HepG2 (cell line): Measurements from ENCODE around the gene FABP1. TPM values are rescaled to one million over a fixed set of nuclear protein-coding genes. Genes with fewer than 3 reads are reported as not detected.
A peak's percentile ranks its signal among the peaks of the same experiment; 100 is the strongest.

Experiments used
- ATAC-seq: fragments of 200-7000 bp; cut with Tn5 transposase; 3 replicates; pipeline ENCODE4 v1.9.1; 2020; ENCODE audit warnings: mild to moderate bottlenecking, moderate library complexity
- BruUV-seq: library from RNA; stranded (reverse); fragments of 400-500 nt; replicated peaks from 2 replicates; lab custom pipeline; 2021; lab: Mats Ljungman, UMichigan
- CTCF ChIA-PET: fragments of 300-600 bp; formaldehyde crosslinking; extraction: SDS; loops from one replicate; lab custom pipeline; 2021; ENCODE audit warnings: low total read pairs, inconsistent platforms, low intra/inter-chr PET ratio; lab: Yijun Ruan, JAX
- POLR2A ChIA-PET: fragments of 350-600 bp; sonication (Branson Sonifier 250); formaldehyde crosslinking; loops from one replicate; lab custom pipeline; 2020; ENCODE audit warnings: antibody characterized with exemption, inconsistent platforms; lab: Yijun Ruan, JAX
- DNase-seq: peaks from one replicate; pipeline ENCODE4 v3.0.0-alpha.2; 2015; ENCODE audit warnings: low spot score
- FAIRE-seq: peaks from 3 replicates; lab custom pipeline; 2011; peaks lifted over from hg19 to GRCh38; lab: Jason Lieb, UNC
- H2AFZ ChIP-seq: one replicate; pipeline ENCODE4 v1.6.1; 2011; ENCODE audit warnings: low read length, inconsistent platforms
- H3K27ac ChIP-seq: fragments of 300-600 bp; 3 replicates; pipeline ENCODE4 v1.8.0; 2011; ENCODE audit warnings: mixed run types, mild to moderate bottlenecking, mixed read lengths, low read length, inconsistent platforms; ENCODE audit not compliant: insufficient read depth; ENCODE audit errors: extremely low read length
- H3K27me3 ChIP-seq, 2 experiments: fragments of 200-600 bp in 1 of 2; 2 replicates in 1 of 2; 3 replicates in 1 of 2; pipeline versions ENCODE4 v1.6.0 to v1.8.0; 2011; ENCODE audit warnings: low read length in 2 of 2, mild to moderate bottlenecking in 2 of 2, moderate library complexity in 2 of 2, inconsistent platforms in 1 of 2; ENCODE audit not compliant: insufficient read depth in 2 of 2, control insufficient read depth in 1 of 2
- H3K36me3 ChIP-seq, 2 experiments: fragments of 200-600 bp in 1 of 2; replicated peaks in 1 of 2; 2 replicates in 1 of 2; 3 replicates in 1 of 2; pipeline versions ENCODE4 v1.5.1 to v1.8.0; 2011; ENCODE audit warnings: low read length in 2 of 2, inconsistent platforms in 1 of 2; ENCODE audit not compliant: insufficient read depth in 2 of 2, control insufficient read depth in 1 of 2
- H3K4me1 ChIP-seq: 2 replicates; pipeline ENCODE4 v1.5.1; 2012; ENCODE audit warnings: low read length, inconsistent platforms; ENCODE audit not compliant: insufficient read depth
- H3K4me2 ChIP-seq: 2 replicates; pipeline ENCODE4 v1.6.0; 2011; ENCODE audit warnings: low read depth, low read length, inconsistent platforms
- H3K4me3 ChIP-seq, 3 experiments: fragments of 200-600 bp in 1 of 3; sonication (generic), shearing (Covaris generic) in 1 of 3; replicated peaks in 1 of 3; 2 replicates each; pipeline ENCODE4 v1.5.1; 2011 to 2016; ENCODE audit warnings: low read length in 3 of 3, inconsistent platforms in 2 of 3, low read depth in 2 of 3, mild to moderate bottlenecking in 2 of 3, control low read depth in 1 of 3, mixed read lengths in 1 of 3; ENCODE audit not compliant: insufficient read depth in 1 of 3
- H3K79me2 ChIP-seq: one replicate; pipeline ENCODE4 v1.6.1; 2011; ENCODE audit warnings: low read length, inconsistent platforms; ENCODE audit not compliant: insufficient read depth
- H3K9ac ChIP-seq: 2 replicates; pipeline ENCODE4 v1.6.0; 2011; ENCODE audit warnings: mild to moderate bottlenecking, low read depth, low read length, inconsistent platforms; ENCODE audit not compliant: insufficient read depth
- H3K9me3 ChIP-seq: 2 replicates; pipeline ENCODE4 v1.5.1; 2012; ENCODE audit warnings: mild to moderate bottlenecking, low read length
- H4K20me1 ChIP-seq: 2 replicates; pipeline ENCODE4 v1.6.0; 2011; ENCODE audit warnings: inconsistent platforms, mild to moderate bottlenecking, low read length, moderate library complexity; ENCODE audit not compliant: insufficient read depth
- ARHGAP35 ChIP-seq: sonication (generic); formaldehyde crosslinking; IDR thresholded peaks from 2 replicates; pipeline ENCODE4 v1.9.0; 2022; ENCODE audit warnings: mild to moderate bottlenecking, inconsistent platforms, moderate library complexity, missing genetic modification reagents, borderline replicate concordance
- CBFB ChIP-seq: sonication (generic); formaldehyde crosslinking; IDR thresholded peaks from 2 replicates; pipeline ENCODE4 v1.4.0; 2020; ENCODE audit warnings: missing genetic modification reagents
- CENPX ChIP-seq: sonication (generic); formaldehyde crosslinking; IDR thresholded peaks from 2 replicates; pipeline ENCODE4 v1.9.0; 2021; ENCODE audit warnings: mild to moderate bottlenecking, missing genetic modification reagents, moderate library complexity
- CHD2 ChIP-seq: IDR thresholded peaks from 2 replicates; pipeline ENCODE4 v1.6.1; 2011; ENCODE audit warnings: low read depth, low read length, improper control_type of control experiment
- PATZ1 ChIP-seq: sonication (generic); formaldehyde crosslinking; IDR thresholded peaks from 2 replicates; pipeline ENCODE4 v1.4.0; 2020; ENCODE audit warnings: missing genetic modification reagents
- POLR2G ChIP-seq: fragments of 200-400 bp; formaldehyde crosslinking; IDR thresholded peaks from 2 replicates; pipeline ENCODE4 v1.6.1; 2018; ENCODE audit warnings: mild to moderate bottlenecking, low read depth, low read length, moderate library complexity
- RBFOX2 ChIP-seq: fragments of 200-400 bp; formaldehyde crosslinking; IDR thresholded peaks from 2 replicates; pipeline ENCODE4 v1.6.1; 2017; ENCODE audit warnings: low read depth, mild to moderate bottlenecking, low read length
- RFX3 ChIP-seq: IDR thresholded peaks from 2 replicates; pipeline ENCODE4 v1.6.1; 2016; ENCODE audit warnings: missing biosample characterization, missing genetic modification reagents
- THAP8 ChIP-seq: sonication (generic); formaldehyde crosslinking; IDR thresholded peaks from 2 replicates; pipeline ENCODE4 v1.5.1; 2020; ENCODE audit warnings: missing genetic modification reagents, mild to moderate bottlenecking, borderline replicate concordance
- ZNF251 ChIP-seq: sonication (generic); formaldehyde crosslinking; IDR thresholded peaks from 2 replicates; pipeline ENCODE4 v1.9.0; 2021; ENCODE audit warnings: mild to moderate bottlenecking, missing genetic modification reagents
- ZNF263 ChIP-seq: sonication (generic); formaldehyde crosslinking; IDR thresholded peaks from 2 replicates; pipeline ENCODE4 v1.4.0; 2020; ENCODE audit warnings: missing genetic modification reagents
- ZNF281 ChIP-seq: sonication (generic); formaldehyde crosslinking; IDR thresholded peaks from 2 replicates; pipeline ENCODE4 v1.4.0; 2020; ENCODE audit warnings: missing genetic modification reagents, borderline replicate concordance
- ZNF446 ChIP-seq: sonication (generic); formaldehyde crosslinking; IDR thresholded peaks from 2 replicates; pipeline ENCODE4 v1.5.0; 2020; ENCODE audit warnings: mild to moderate bottlenecking, missing genetic modification reagents
- ZNF550 ChIP-seq: sonication (generic); formaldehyde crosslinking; IDR thresholded peaks from 2 replicates; pipeline ENCODE4 v1.4.0; 2020; ENCODE audit warnings: mild to moderate bottlenecking, missing genetic modification reagents, borderline replicate concordance
- ZNF619 ChIP-seq: sonication (generic); formaldehyde crosslinking; IDR thresholded peaks from 2 replicates; pipeline ENCODE4 v1.4.0; 2020; ENCODE audit warnings: mild to moderate bottlenecking, missing genetic modification reagents
- ZNF709 ChIP-seq: sonication (generic); formaldehyde crosslinking; IDR thresholded peaks from 2 replicates; pipeline ENCODE4 v1.5.0; 2020; ENCODE audit warnings: mild to moderate bottlenecking, missing genetic modification reagents
- WGBS: methylation state at CpG from one replicate; pipeline ENCODE4 v1.1.6; 2017; ENCODE audit warnings: low lambda C conversion rate; 5-methylcytosine and 5-hydroxymethylcytosine counted together
- in situ Hi-C: cut with HindIII; loops from 2 replicates; pipeline ENCODE4 v1.10.0; 2017; ENCODE audit warnings: low pct_unique_long_range_greater_than_20kb; ENCODE audit not compliant: extremely low pct_ligation_motif_present
- intact Hi-C: fragments of 100-400 bp; cut with micrococcal nuclease; formaldehyde crosslinking; loops from one replicate; pipeline ENCODE4 v1.10.0; 2022; ENCODE audit not compliant: unreplicated experiment
- polyA plus RNA-seq, 8 experiments: library from polyadenylated mRNA; depleted of rRNA in 3 of 8; stranded (reverse) in 7 of 8; unstranded in 1 of 8; fragments of >200 nt; fragmentation: Illumina TruSeq in 4 of 8; extraction: Trizol in 4 of 8; gene quantifications; 2 replicates each; pipeline versions ENCODE4 v1.2.1 to v1.2.3, GENCODE V29; 2011 to 2016; ENCODE audit warnings: low read depth in 4 of 8, missing spikeins in 1 of 8, mixed read lengths in 1 of 8; ENCODE audit not compliant: insufficient read depth in 1 of 8
- total RNA-seq, 5 experiments: library from RNA; depleted of rRNA; stranded (reverse); fragments of >200 nt; fragmentation: Illumina TruSeq; extraction: Trizol; gene quantifications; 2 replicates each; pipeline ENCODE4 v1.2.3, GENCODE V29; 2016; ENCODE audit warnings: low read depth in 1 of 5

FABP1 gene
- total and polyA plus RNA-seq, 2 of the 13 experiments (the other 11 are each of a cell fraction or from before 2014, with no cell fraction given), result 644 to 1,608 TPM

GRCh38 chr2:88125344-88125923, 2.4 kb downstream of the FABP1 start (continued):
- no peak for TF ChIP-seq ZNF550 (CRISPR knock-in tag)
- TF ChIP-seq CBFB (CRISPR knock-in tag), result no peak
- peak; percentile 41; the same call in 1 of the 2 replicates for TF ChIP-seq ZNF263
- no peak for TF ChIP-seq CENPX (CRISPR knock-in tag)
- no peak for TF ChIP-seq ZNF619 (CRISPR knock-in tag)
- no peak for TF ChIP-seq RFX3 (CRISPR knock-in tag)
- TF ChIP-seq ARHGAP35 (CRISPR knock-in tag), result no peak
- TF ChIP-seq ZNF446 (CRISPR knock-in tag), result no peak
- peak; percentile 73 for TF ChIP-seq POLR2G
- no peak for TF ChIP-seq ZNF709 (CRISPR knock-in tag)
- no peak for TF ChIP-seq CHD2
- TF ChIP-seq, all 625 proteins: peak for 29

GRCh38 chr2:88123975-88124917, 3.6 kb downstream of the FABP1 start:
- BruUV-seq, result no TSS peak
- Histone ChIP-seq H3K9me3 (no peaks in the 10 kb centered on the region), H2AFZ (no peak overlapping the region), H3K4me3 (peak overlapping the region in 2 of 3 experiments; percentile 1 to 18; a peak in 2 of 6 replicates), H3K79me2 (peaks cover 28% of the 10 kb centered on the region), H3K4me2 (peak overlapping the region; percentile 90), H3K9ac (no peak overlapping the region), H3K27ac (no peak overlapping the region), H4K20me1 (peaks cover 45% of the 10 kb centered on the region), H3K4me1 (peaks cover 52% of the 10 kb centered on the region), H3K27me3 (no peaks in the 10 kb centered on the region; a peak in 1 of 5 replicates), H3K36me3 (peaks cover 11 to 14% of the 10 kb centered on the region in 2 experiments; a peak in 4 of 5 replicates)
- ChIA-PET CTCF (no interaction called here), POLR2A (interaction anchor here (0.6 to 4.4 kb wide), 4 partner anchors 14 to 108 kb away, joined by 3 to 122 read pairs (median 4); partner anchors contain the start of gene RNU2-63P)
- DNase-seq (no peak), ATAC-seq (no peak), FAIRE-seq (no peak)
- in situ Hi-C loops, result no loop called here
- intact Hi-C loops, result loop anchor here (2.0 kb wide), 2 partner anchors 15 to 55 kb away; no protein-coding TSS in a partner anchor
- 95% methylated on average over 9 of the region's 9 CpGs for WGBS
- TF ChIP-seq PATZ1 (CRISPR knock-in tag) (0 out of 2 replicates have a peak, but pooled peaks have one; percentile 23), POLR2G (peak; percentile 68), THAP8 (no peak), ZNF281 (CRISPR knock-in tag) (0 out of 2 replicates have a peak, but pooled peaks have one; percentile 27), ZNF251 (CRISPR knock-in tag) (no peak), RBFOX2 (peak; percentile 91)
